ENCODE results near the gene KLRB1.

DNA sequence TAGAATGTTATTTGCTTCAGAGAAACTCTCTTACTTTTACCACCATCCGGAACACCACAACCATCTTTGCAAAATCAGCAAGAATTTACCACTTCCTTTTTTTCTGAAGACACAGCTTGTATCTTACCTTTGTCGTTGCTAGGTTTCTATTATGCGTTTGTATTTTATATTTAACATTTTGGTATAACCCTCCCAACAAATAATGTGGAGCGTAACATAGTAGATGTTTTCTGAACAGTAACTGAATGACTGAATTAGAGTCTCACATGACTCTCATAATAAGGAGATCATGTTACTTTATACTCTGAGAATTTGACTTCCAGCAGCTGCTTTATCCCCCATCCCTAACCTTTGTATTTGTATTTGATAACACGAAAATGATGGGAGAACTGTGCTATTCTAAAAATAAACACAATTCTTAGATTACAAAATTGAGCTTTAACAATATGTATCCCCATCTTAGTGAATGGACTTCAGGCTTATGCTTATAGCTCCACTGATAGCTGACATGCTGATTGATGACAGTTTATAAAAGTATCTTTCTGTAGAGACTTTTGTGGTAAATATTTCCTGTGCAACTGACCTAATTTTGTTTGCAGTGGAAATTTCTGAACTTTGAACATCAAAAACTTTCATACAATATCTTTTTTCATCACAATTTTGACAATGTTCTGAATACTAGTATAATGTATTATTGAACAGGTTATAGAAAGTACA is 7.9 kb upstream of the KLRB1 start:
- TF ChIP-seq CTCF (IDR thresholded peaks at IDR 0.05), result no peak
- TF ChIP-seq POLR2AphosphoS5 (IDR thresholded peaks at IDR 0.05), result no peak
- no peak for TF ChIP-seq POLR2A (IDR thresholded peaks at IDR 0.05)
